K562 (cell line): Measurements from ENCODE around the gene TSGA10IP. TPM values are rescaled to one million over a fixed set of nuclear protein-coding genes. Genes with fewer than 3 reads are reported as not detected.

Source experiments
- ATF7 ChIP-seq: fragments of 450-650 bp; IDR thresholded peaks from 2 replicates; pipeline ENCODE4 v1.7.1; 2014; ENCODE audit warnings: mild to moderate bottlenecking, moderate library complexity
- CTBP1 ChIP-seq: fragments of 450-650 bp; IDR thresholded peaks from 2 replicates; pipeline ENCODE4 v1.6.1; 2016; ENCODE audit warnings: borderline replicate concordance
- EP300 ChIP-seq: IDR thresholded peaks from 2 replicates; pipeline ENCODE4 v1.6.1; 2012; ENCODE audit warnings: low read length, improper control_type of control experiment
- HMGN3 ChIP-seq: IDR thresholded peaks from 2 replicates; pipeline ENCODE4 v1.6.1; 2011; ENCODE audit warnings: borderline replicate concordance, low read depth, mild to moderate bottlenecking, mixed read lengths, low read length; ENCODE audit not compliant: insufficient read length; ENCODE audit errors: extremely low read depth
- KDM5B ChIP-seq: fragments of 200-600 bp; sonication (generic); IDR thresholded peaks from 2 replicates; pipeline ENCODE4 v1.6.1; 2012; ENCODE audit warnings: low read depth, mild to moderate bottlenecking, moderate library complexity, low read length, control low read depth, inconsistent platforms; ENCODE audit not compliant: insufficient replicate concordance
- MBD2 ChIP-seq: sonication (generic); IDR thresholded peaks from 2 replicates; pipeline ENCODE4 v1.6.1; 2016; ENCODE audit warnings: low read depth, borderline replicate concordance
- NEUROD1 ChIP-seq: fragments of 150-350 bp; IDR thresholded peaks from 2 replicates; pipeline ENCODE4 v1.6.1; 2014; ENCODE audit warnings: borderline replicate concordance, low read length, low read depth; ENCODE audit not compliant: partially characterized antibody
- PRDM10 ChIP-seq: fragments of 450-650 bp; IDR thresholded peaks from 2 replicates; pipeline ENCODE4 v1.6.1; 2018; ENCODE audit not compliant: partially characterized antibody
- PYGO2 ChIP-seq: fragments of 450-650 bp; IDR thresholded peaks from 2 replicates; pipeline ENCODE4 v1.6.1; 2016; ENCODE audit warnings: mild to moderate bottlenecking, missing genetic modification characterization, moderate library complexity, missing compliant biosample characterization
- RAD21 ChIP-seq, 2 experiments: fragments of 250-450 bp in 1 of 2; fragments of 450-650 bp in 1 of 2; sonication (Bioruptor Pico) in 1 of 2; formaldehyde crosslinking in 1 of 2; IDR thresholded peaks in 1 of 2; conservative IDR thresholded peaks in 1 of 2; 2 replicates each; pipeline versions ENCODE4 v1.4.0 to v1.8.0; 2020 to 2022; ENCODE audit warnings: mild to moderate bottlenecking in 2 of 2, moderate library complexity in 1 of 2
- RBFOX2 ChIP-seq: fragments of 200-400 bp; formaldehyde crosslinking; IDR thresholded peaks from 2 replicates; pipeline ENCODE4 v1.6.1; 2017; ENCODE audit warnings: low read depth, mild to moderate bottlenecking, low read length, moderate library complexity
- RCOR1 ChIP-seq, 2 experiments: IDR thresholded peaks; 2 replicates each; pipeline ENCODE4 v1.6.1; 2012; ENCODE audit warnings: low read depth in 2 of 2, low read length in 2 of 2, borderline replicate concordance in 1 of 2, improper control_type of control experiment in 1 of 2
- RNF2 ChIP-seq: sonication (generic); IDR thresholded peaks from 2 replicates; pipeline ENCODE4 v1.6.1; 2016
- SIX5 ChIP-seq, 2 experiments: IDR thresholded peaks; 2 replicates each; pipeline ENCODE4 v1.6.1; 2011; ENCODE audit warnings: low read length in 2 of 2, borderline replicate concordance in 1 of 2, low read depth in 1 of 2, mild to moderate bottlenecking in 1 of 2, moderate library complexity in 1 of 2; ENCODE audit not compliant: insufficient read depth in 1 of 2
- TCF3 ChIP-seq: sonication (generic); formaldehyde crosslinking; IDR thresholded peaks from 2 replicates; pipeline ENCODE4 v1.4.0; 2020; ENCODE audit warnings: mild to moderate bottlenecking, missing genetic modification reagents
- ZFP30 ChIP-seq: fragments of 250-450 bp; sonication (Bioruptor Pico); IDR thresholded peaks from 2 replicates; pipeline ENCODE4 v1.8.0; 2022; ENCODE audit warnings: moderate library complexity, mild to moderate bottlenecking, inconsistent platforms, borderline replicate concordance
- polyA plus RNA-seq, 8 experiments: library from polyadenylated mRNA; depleted of rRNA in 4 of 8; stranded (reverse) in 5 of 8; unstranded in 3 of 8; fragments of >200 nt; fragmentation: Nextera tagmentation in 2 of 8; fragmentation: Illumina TruSeq in 1 of 8; extraction: Ambion mirVana in 2 of 8; extraction: Trizol in 1 of 8; gene quantifications; 2 replicates each; pipeline versions ENCODE4 v1.2.1 to v1.2.3, GENCODE V29; 2011 to 2014; ENCODE audit warnings: inconsistent platforms in 1 of 8, missing spikeins in 1 of 8
- total RNA-seq, 7 experiments: library from RNA; depleted of rRNA in 6 of 7; stranded (reverse); fragments of >200 nt in 6 of 7; fragmentation: Illumina TruSeq in 2 of 7; extraction: Trizol in 2 of 7; gene quantifications; 2 replicates each; pipeline versions ENCODE4 v1.2.1 to v1.2.3, GENCODE V29; 2011 to 2021; ENCODE audit warnings: low replicate concordance in 1 of 7
- TF ChIP-seq, protein P1 (sequence below): fragments of 250-450 bp; sonication (Bioruptor Pico); IDR thresholded peaks from 2 replicates; pipeline ENCODE4 v1.5.0; 2021; ENCODE audit warnings: mild to moderate bottlenecking, borderline replicate concordance
- TF ChIP-seq, protein P2 (sequence below), 2 experiments: fragments of 450-650 bp in 1 of 2; sonication (generic) in 1 of 2; formaldehyde crosslinking in 1 of 2; IDR thresholded peaks in 1 of 2; conservative IDR thresholded peaks in 1 of 2; 2 replicates each; pipeline versions ENCODE4 v1.6.1 to v1.8.1; 2016 to 2023; ENCODE audit warnings: mild to moderate bottlenecking in 2 of 2, moderate library complexity in 2 of 2, inconsistent platforms in 1 of 2, missing genetic modification reagents in 1 of 2

Gene TSGA10IP
- total and polyA plus RNA-seq, 9 of the 15 experiments (the other 6 are each of a cell fraction or from before 2014, with no cell fraction given) = not detected

- TF ChIP-seq PYGO2 (tag) (no peak), RAD21 (CRISPR knock-in tag; conservative IDR thresholded peaks at IDR 0.05 in 1 of 2, IDR thresholded peaks at IDR 0.05 in 1 of 2) (0 out of 4 replicates have a peak, but pooled peaks of 1 of the 2 experiments have one; percentile 7), RCOR1 (IDR thresholded peaks at IDR 0.05; ENCODE audit: borderline replicate concordance in 1 of 2, low read depth in 2 of 2, low read length in 2 of 2) (no peak; a peak in 1 of 4 replicates), NEUROD1 (peak; percentile 52), TCF3 (CRISPR knock-in tag) (0 out of 2 replicates have a peak, but pooled peaks have one; percentile 16), CTBP1 (peak; percentile 90), EP300 (peak; percentile 39; the same call in 1 of the 2 replicates), MBD2 (peak; percentile 82; the same call in 1 of the 2 replicates), PRDM10 (peak; percentile 99), RNF2 (0 out of 2 replicates have a peak, but pooled peaks have one; percentile 20), SIX5 (IDR thresholded peaks at IDR 0.05; ENCODE audit: borderline replicate concordance in 1 of 2, insufficient read depth in 1 of 2, low read depth in 1 of 2, low read length in 2 of 2) (peak in 1 of 2 experiments; percentile 33; a peak in 1 of 4 replicates), HMGN3 (peak; percentile 91), ATF7 (peak; percentile 99), ZFP30 (no peak), KDM5B (peak; percentile 97), RBFOX2 (peak; percentile 93)
- TF ChIP-seq, protein P1, sequence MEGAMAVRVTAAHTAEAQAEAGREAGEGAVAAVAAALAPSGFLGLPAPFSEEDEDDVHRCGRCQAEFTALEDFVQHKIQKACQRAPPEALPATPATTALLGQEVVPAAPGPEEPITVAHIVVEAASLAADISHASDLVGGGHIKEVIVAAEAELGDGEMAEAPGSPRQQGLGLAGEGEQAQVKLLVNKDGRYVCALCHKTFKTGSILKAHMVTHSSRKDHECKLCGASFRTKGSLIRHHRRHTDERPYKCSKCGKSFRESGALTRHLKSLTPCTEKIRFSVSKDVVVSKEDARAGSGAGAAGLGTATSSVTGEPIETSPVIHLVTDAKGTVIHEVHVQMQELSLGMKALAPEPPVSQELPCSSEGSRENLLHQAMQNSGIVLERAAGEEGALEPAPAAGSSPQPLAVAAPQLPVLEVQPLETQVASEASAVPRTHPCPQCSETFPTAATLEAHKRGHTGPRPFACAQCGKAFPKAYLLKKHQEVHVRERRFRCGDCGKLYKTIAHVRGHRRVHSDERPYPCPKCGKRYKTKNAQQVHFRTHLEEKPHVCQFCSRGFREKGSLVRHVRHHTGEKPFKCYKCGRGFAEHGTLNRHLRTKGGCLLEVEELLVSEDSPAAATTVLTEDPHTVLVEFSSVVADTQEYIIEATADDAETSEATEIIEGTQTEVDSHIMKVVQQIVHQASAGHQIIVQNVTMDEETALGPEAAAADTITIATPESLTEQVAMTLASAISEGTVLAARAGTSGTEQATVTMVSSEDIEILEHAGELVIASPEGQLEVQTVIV (CRISPR knock-in tag) = no peak
- TF ChIP-seq, protein P2, sequence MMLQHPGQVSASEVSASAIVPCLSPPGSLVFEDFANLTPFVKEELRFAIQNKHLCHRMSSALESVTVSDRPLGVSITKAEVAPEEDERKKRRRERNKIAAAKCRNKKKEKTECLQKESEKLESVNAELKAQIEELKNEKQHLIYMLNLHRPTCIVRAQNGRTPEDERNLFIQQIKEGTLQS (IDR thresholded peaks at IDR 0.05) = peak; percentile 76
- TF ChIP-seq, protein P2 (CRISPR knock-in tag; conservative IDR thresholded peaks at IDR 0.05) = peak; percentile 93
These were observed 45.0 kb upstream of the TSGA10IP start, which contains the start of gene FOSL1 (continued) for GRCh38 chr11:65900125-65900898.
